ENCODE data around the gene KIAA1549.
"Not testable (repeated sequence)": the region's sequence is repeated elsewhere in the genome, so short reads cannot be mapped to it uniquely, and the experiment has no call there.

KIAA1549 gene

GRCh38 chr7:138802706-138803105, 178.5 kb downstream of the KIAA1549 start:
- Histone ChIP-seq H3K9me3 (no peaks in the 10 kb centered on the region), H3K36me3 (no peaks in the 10 kb centered on the region), H3K4me1 (no peaks in the 10 kb centered on the region), H3K4me3 (ENCODE audit: low read depth, low read length) (no peak overlapping the region), H3K27me3 (no peaks in the 10 kb centered on the region)
- DNase-seq, result no peak
- TF ChIP-seq CTCF (IDR thresholded peaks at IDR 0.05; ENCODE audit: low read depth, low read length), result no peak

DNA sequence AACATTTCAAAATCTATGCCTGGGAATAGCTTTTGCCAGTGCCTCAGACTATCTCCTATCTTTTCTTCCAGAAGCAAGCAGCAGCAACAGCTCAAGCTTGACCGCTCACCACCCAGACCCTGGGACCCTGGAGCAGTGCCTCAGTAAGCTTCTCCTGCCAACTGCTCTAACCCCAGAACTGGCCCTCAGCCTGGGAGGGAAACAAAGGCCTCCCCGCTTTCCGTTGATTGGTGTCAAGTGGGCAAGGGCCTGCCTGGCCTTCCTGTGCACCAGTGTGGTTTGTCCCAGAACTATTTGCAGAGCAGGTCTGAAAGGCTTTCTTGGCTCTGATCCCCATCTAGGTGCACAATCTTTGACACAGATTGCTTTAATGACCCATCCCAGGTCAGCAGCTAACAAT, 179.9 kb downstream of the KIAA1549 start:
- Histone ChIP-seq H3K4me1 (no peaks in the 10 kb centered on the region), H3K9me3 (no peaks in the 10 kb centered on the region), H3K27me3 (no peaks in the 10 kb centered on the region), H3K36me3 (no peaks in the 10 kb centered on the region), H3K4me3 (ENCODE audit: low read depth, low read length) (no peak overlapping the region)
- DNase-seq, result no peak
- TF ChIP-seq CTCF (IDR thresholded peaks at IDR 0.05; ENCODE audit: low read depth, low read length), result no peak

DNA sequence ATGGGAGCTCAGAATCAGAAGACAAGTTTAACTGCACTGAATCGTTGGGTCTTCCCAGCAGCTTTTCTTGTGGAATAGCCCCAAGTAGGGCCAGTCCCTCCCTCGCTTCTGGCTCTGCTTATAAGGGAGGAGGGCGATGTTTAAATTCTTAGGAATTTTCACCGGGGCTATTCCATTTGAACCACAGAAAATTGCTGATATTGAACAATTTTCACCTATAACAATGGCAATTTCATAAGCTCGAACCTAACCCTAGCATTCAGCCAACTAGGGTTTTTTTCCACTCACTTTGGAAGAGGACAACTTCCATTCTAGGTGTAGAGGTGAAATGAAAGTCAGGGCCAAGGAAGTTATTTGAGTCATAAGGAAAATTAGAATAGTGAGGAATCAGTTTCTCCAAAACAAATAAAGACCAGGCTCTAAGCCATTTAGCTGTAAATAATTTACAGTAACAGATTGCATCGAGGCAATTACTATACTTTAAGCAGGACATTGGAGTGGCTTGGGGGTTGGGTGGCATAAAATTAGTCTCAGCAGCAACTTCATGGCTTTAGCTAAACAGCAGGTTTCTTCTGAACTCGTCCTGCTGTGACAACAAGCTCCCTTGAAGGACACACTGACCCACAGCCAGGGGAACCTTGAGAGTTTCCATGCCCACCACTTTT, 181.7 kb downstream of the KIAA1549 start:
- Histone ChIP-seq H3K27me3 (no peaks in the 10 kb centered on the region), H3K36me3 (no peaks in the 10 kb centered on the region), H3K4me1 (no peaks in the 10 kb centered on the region), H3K9me3 (no peaks in the 10 kb centered on the region), H3K4me3 (ENCODE audit: low read depth, low read length) (no peak overlapping the region)
- no peak for TF ChIP-seq CTCF (IDR thresholded peaks at IDR 0.05; ENCODE audit: low read depth, low read length)
- DNase-seq, result no peak

- no peaks in the 10 kb centered on the region for H3K9me3 ChIP-seq
- TF ChIP-seq CTCF (IDR thresholded peaks at IDR 0.05; ENCODE audit: low read depth, low read length), result no peak
Measured at GRCh38 chr7:138798836-138799235, 182.4 kb downstream of the KIAA1549 start.

DNA sequence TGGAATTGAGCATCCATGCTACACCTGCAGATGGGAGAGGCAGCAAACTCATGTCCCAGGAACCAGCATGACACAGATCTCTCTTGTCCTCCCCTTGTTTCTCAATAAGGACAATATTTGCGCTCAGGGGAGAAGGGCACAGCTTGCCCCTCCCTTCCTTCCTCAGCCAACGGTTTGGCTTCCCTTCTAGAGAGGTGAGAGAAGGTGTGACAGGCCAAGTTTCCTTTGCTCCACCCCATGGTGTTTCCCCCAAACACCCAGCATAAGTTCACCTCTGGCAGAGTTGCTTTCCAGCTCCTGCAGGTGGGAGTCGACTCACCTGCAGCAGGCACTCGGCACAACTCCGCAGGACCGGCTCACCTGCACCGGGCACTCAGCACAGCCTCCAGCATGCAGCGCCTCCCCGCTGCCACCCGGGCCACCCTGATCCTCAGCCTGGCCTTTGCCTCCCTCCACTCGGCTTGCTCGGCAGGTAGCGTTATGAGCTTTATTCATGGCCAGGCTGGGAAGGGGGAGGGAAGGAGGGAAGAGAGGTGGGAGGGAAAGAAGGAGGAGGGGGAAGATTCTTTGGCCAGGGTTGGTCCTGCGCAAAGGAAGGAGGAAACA, 183.4 kb downstream of the KIAA1549 start, which contains the start of the genes ATP6V0A4 and TMEM213:
Gene ATP6V0A4 (minus strand): TSS at position 482 of the 606 bp plus-strand sequence. CDS start 26,949 bp downstream, outside the sequence.
Gene TMEM213 (plus strand): TSS at position 280 of the 606 bp plus-strand sequence. CDS start 111 bp downstream, at position 391.
- no peaks in the 10 kb centered on the region for H3K36me3 ChIP-seq
- DNase-seq, result no peak
- H3K9me3 ChIP-seq, result no peaks in the 10 kb centered on the region
- H3K27me3 ChIP-seq, result no peaks in the 10 kb centered on the region
- no peak for TF ChIP-seq CTCF (IDR thresholded peaks at IDR 0.05; ENCODE audit: low read depth, low read length)
- H3K4me3 ChIP-seq (ENCODE audit: low read depth, low read length), result no peak within 1 kb of the TSS
- H3K4me1 ChIP-seq, result no peaks in the 10 kb centered on the region

More at GRCh38 chr7:138798836-138799235, 182.4 kb downstream of the KIAA1549 start:
- DNase-seq, result no peak
- H3K27me3 ChIP-seq, result no peaks in the 10 kb centered on the region
- no peaks in the 10 kb centered on the region for H3K4me1 ChIP-seq
- H3K36me3 ChIP-seq, result no peaks in the 10 kb centered on the region
- no peak overlapping the region for H3K4me3 ChIP-seq (ENCODE audit: low read depth, low read length)

GRCh38 chr7:138797046-138797445, 184.1 kb downstream of the KIAA1549 start:
- H3K36me3 ChIP-seq; H3K4me3 ChIP-seq (ENCODE audit: low read depth, low read length); H3K27me3 ChIP-seq; H3K4me1 ChIP-seq; DNase-seq; H3K9me3 ChIP-seq: not testable (repeated sequence)
